Neuronal stem cell (in vitro differentiated cells): ENCODE data around the gene VWA5B1.

Source experiments
- DNase-seq: peaks from one replicate; pipeline ENCODE4 v3.0.0-alpha.2; 2013; ENCODE audit warnings: low spot score
- H2AFZ ChIP-seq: one replicate; pipeline ENCODE4 v1.6.1; 2013; ENCODE audit warnings: mild to moderate bottlenecking, low read length, inconsistent platforms
- H2AK5ac ChIP-seq: 2 replicates; pipeline ENCODE4 v1.6.1; 2013; ENCODE audit warnings: low read depth, mild to moderate bottlenecking, inconsistent platforms, low read length, moderate library complexity, mixed read lengths
- H2BK120ac ChIP-seq: 2 replicates; pipeline ENCODE4 v1.6.1; 2013; ENCODE audit warnings: low read depth, mild to moderate bottlenecking, inconsistent platforms, low read length, moderate library complexity, mixed read lengths
- H2BK12ac ChIP-seq: one replicate; pipeline ENCODE4 v1.6.1; 2013; ENCODE audit warnings: low read length, inconsistent platforms
- H2BK15ac ChIP-seq: 2 replicates; pipeline ENCODE4 v1.6.1; 2013; ENCODE audit warnings: mild to moderate bottlenecking, low read length, inconsistent platforms, mixed read lengths
- H2BK5ac ChIP-seq: one replicate; pipeline ENCODE4 v1.6.1; 2013; ENCODE audit warnings: inconsistent platforms, mild to moderate bottlenecking, low read length, moderate library complexity
- H3K14ac ChIP-seq: one replicate; pipeline ENCODE4 v1.6.1; 2013; ENCODE audit warnings: low read length, inconsistent platforms
- H3K18ac ChIP-seq: 2 replicates; pipeline ENCODE4 v1.6.1; 2013; ENCODE audit warnings: low read length, inconsistent platforms
- H3K23ac ChIP-seq: 2 replicates; pipeline ENCODE4 v1.6.1; 2013; ENCODE audit warnings: low read depth, mild to moderate bottlenecking, mixed read lengths, low read length, inconsistent platforms; ENCODE audit not compliant: poor library complexity
- H3K27ac ChIP-seq: replicated peaks from 3 replicates; pipeline ENCODE4 v1.5.1; 2013; ENCODE audit warnings: low read length, inconsistent platforms
- H3K27me3 ChIP-seq, 3 experiments: 2 replicates each; pipeline ENCODE4 v1.6.1; 2013; ENCODE audit warnings: low read length in 3 of 3, mild to moderate bottlenecking in 2 of 3, inconsistent platforms in 1 of 3, low read depth in 1 of 3, mixed read lengths in 1 of 3, moderate library complexity in 1 of 3; ENCODE audit not compliant: control insufficient read depth in 3 of 3, insufficient read depth in 3 of 3
- H3K36me3 ChIP-seq, 2 donors: replicated peaks in 1 of 2; 2 replicates each; pipeline ENCODE4 v1.6.1; 2013; ENCODE audit warnings: low read length in 2 of 2; ENCODE audit not compliant: control insufficient read depth in 2 of 2, insufficient read depth in 2 of 2
- H3K4ac ChIP-seq: 2 replicates; pipeline ENCODE4 v1.6.1; 2013; ENCODE audit warnings: inconsistent platforms, mild to moderate bottlenecking, low read length, moderate library complexity
- H3K4me1 ChIP-seq, 2 donors: 1 replicate in 1 of 2; 2 replicates in 1 of 2; pipeline ENCODE4 v1.6.1; 2013; ENCODE audit warnings: low read length in 2 of 2, low read depth in 1 of 2; ENCODE audit not compliant: control insufficient read depth in 2 of 2, insufficient read depth in 1 of 2
- H3K4me2 ChIP-seq: one replicate; pipeline ENCODE4 v1.6.1; 2013; ENCODE audit warnings: mild to moderate bottlenecking, low read length, inconsistent platforms; ENCODE audit not compliant: insufficient read depth, poor library complexity, severe bottlenecking
- H3K4me3 ChIP-seq, 2 donors: 2 replicates each; pipeline ENCODE4 v1.5.1; 2013; ENCODE audit warnings: low read length in 2 of 2, mild to moderate bottlenecking in 2 of 2, inconsistent platforms in 1 of 2, moderate library complexity in 1 of 2
- H3K79me1 ChIP-seq: one replicate; pipeline ENCODE4 v1.6.1; 2013; ENCODE audit warnings: low read depth, mild to moderate bottlenecking, inconsistent platforms, low read length, moderate library complexity
- H3K9ac ChIP-seq: one replicate; pipeline ENCODE4 v1.6.1; 2013; ENCODE audit warnings: mild to moderate bottlenecking, low read depth, low read length, inconsistent platforms; ENCODE audit not compliant: poor library complexity
- H3K9me3 ChIP-seq, 2 donors: replicated peaks in 1 of 2; 2 replicates each; pipeline versions ENCODE3 to v1.6.1; 2013; ENCODE audit warnings: low read length in 2 of 2, mild to moderate bottlenecking in 2 of 2, inconsistent platforms in 1 of 2, low read depth in 1 of 2, mixed read lengths in 1 of 2, moderate library complexity in 1 of 2; ENCODE audit not compliant: control insufficient read depth in 2 of 2, insufficient read depth in 1 of 2
- H4K8ac ChIP-seq: one replicate; pipeline ENCODE4 v1.6.1; 2013; ENCODE audit warnings: low read depth, mild to moderate bottlenecking, inconsistent platforms, low read length, moderate library complexity
- H4K91ac ChIP-seq: one replicate; pipeline ENCODE4 v1.6.1; 2013; ENCODE audit warnings: low read length, low read depth, mild to moderate bottlenecking, inconsistent platforms; ENCODE audit not compliant: poor library complexity
- WGBS, 2 donors: extraction: QIAGEN DNeasy Blood & Tissue Kit; methylation state at CpG; one replicate each; pipeline ENCODE4 v1.1.7; 2013; ENCODE audit warnings: missing lambda C conversion rate in 2 of 2, mixed read lengths in 1 of 2; ENCODE audit not compliant: insufficient read length in 2 of 2, insufficient replicate concordance in 1 of 2; ENCODE audit errors: extremely low coverage in 2 of 2; 5-methylcytosine and 5-hydroxymethylcytosine counted together

Gene VWA5B1

GRCh38 chr1:20250340-20250989 is 40.2 kb upstream of the VWA5B1 start:
- no peaks in the 10 kb centered on the region for H3K36me3 ChIP-seq
- no peak overlapping the region for H4K8ac ChIP-seq
- no peak overlapping the region for H2BK5ac ChIP-seq
- no peaks in the 10 kb centered on the region for H3K79me1 ChIP-seq
- H3K4me1 ChIP-seq, result peaks cover 0 to 2% of the 10 kb centered on the region in 2 donors
- no peak overlapping the region for H2BK120ac ChIP-seq
- H4K91ac ChIP-seq, result no peak overlapping the region
- no peak overlapping the region for H2AK5ac ChIP-seq
- peaks cover 0 to 3% of the 10 kb centered on the region in 2 donors for H3K9me3 ChIP-seq
- WGBS, 2 donors, result no CpG with 5 or more reads among the region's 7 CpGs
- H3K23ac ChIP-seq, result no peak overlapping the region
- H3K9ac ChIP-seq, result no peak overlapping the region
- no peak overlapping the region for H3K4me2 ChIP-seq
- no peak overlapping the region for H3K27ac ChIP-seq
- H2BK15ac ChIP-seq, result no peak overlapping the region
- no peak overlapping the region for H2AFZ ChIP-seq
- H2BK12ac ChIP-seq, result no peak overlapping the region
- H3K18ac ChIP-seq, result no peak overlapping the region
- no peak overlapping the region for H3K4ac ChIP-seq
- no peak for DNase-seq
- peaks cover 0 to 4% (median 0%) of the 10 kb centered on the region in 3 experiments for H3K27me3 ChIP-seq
- no peak overlapping the region for H3K4me3 ChIP-seq
- no peak overlapping the region for H3K14ac ChIP-seq

- no peak overlapping the region for H2AK5ac ChIP-seq
- no peak overlapping the region for H3K27ac ChIP-seq
- no peak overlapping the region for H3K23ac ChIP-seq
- H2BK12ac ChIP-seq, result no peak overlapping the region
- H4K91ac ChIP-seq, result no peak overlapping the region
- no peak overlapping the region for H3K4me3 ChIP-seq
- no peaks in the 10 kb centered on the region for H3K36me3 ChIP-seq
- peaks cover 0 to 4% of the 10 kb centered on the region in 2 donors for H3K4me1 ChIP-seq
- no peak overlapping the region for H3K14ac ChIP-seq
- H2AFZ ChIP-seq, result no peak overlapping the region
- H3K79me1 ChIP-seq, result no peaks in the 10 kb centered on the region
- no peaks in the 10 kb centered on the region for H3K9me3 ChIP-seq
- no peak overlapping the region for H2BK15ac ChIP-seq
- no peak overlapping the region for H3K4ac ChIP-seq
- H3K4me2 ChIP-seq, result no peak overlapping the region
- no peak overlapping the region for H4K8ac ChIP-seq
- no peaks in the 10 kb centered on the region for H3K27me3 ChIP-seq
- no CpG with 5 or more reads among the region's 1 CpG for WGBS, 2 donors
- no peak overlapping the region for H2BK5ac ChIP-seq
- no peak overlapping the region for H2BK120ac ChIP-seq
- H3K18ac ChIP-seq, result no peak overlapping the region
- no peak overlapping the region for H3K9ac ChIP-seq
- no peak for DNase-seq
Observed at GRCh38 chr1:20252587-20252986, 38.1 kb upstream of the VWA5B1 start.

GRCh38 chr1:20255666-20256065 is 35.0 kb upstream of the VWA5B1 start:
- no peak for DNase-seq
- H2BK120ac ChIP-seq, result no peak overlapping the region
- H3K9me3 ChIP-seq, result no peaks in the 10 kb centered on the region
- H3K9ac ChIP-seq, result no peak overlapping the region
- H3K4me1 ChIP-seq, result peaks cover 0 to 2% of the 10 kb centered on the region in 2 donors
- H3K4me3 ChIP-seq, result no peak overlapping the region
- H3K27me3 ChIP-seq, result no peaks in the 10 kb centered on the region
- no peak overlapping the region for H3K4me2 ChIP-seq
- H3K14ac ChIP-seq, result no peak overlapping the region
- H3K18ac ChIP-seq, result no peak overlapping the region
- H4K91ac ChIP-seq, result no peak overlapping the region
- no peak overlapping the region for H2BK15ac ChIP-seq
- H2AK5ac ChIP-seq, result no peak overlapping the region
- H3K23ac ChIP-seq, result no peak overlapping the region
- H2BK5ac ChIP-seq, result no peak overlapping the region
- no peak overlapping the region for H2BK12ac ChIP-seq
- no peak overlapping the region for H3K4ac ChIP-seq
- H3K79me1 ChIP-seq, result no peaks in the 10 kb centered on the region
- WGBS, 2 donors, result no CpG with 5 or more reads among the region's 7 CpGs
- H4K8ac ChIP-seq, result no peak overlapping the region
- H3K36me3 ChIP-seq, result no peaks in the 10 kb centered on the region
- no peak overlapping the region for H3K27ac ChIP-seq
- no peak overlapping the region for H2AFZ ChIP-seq

GRCh38 chr1:20259646-20260045 is 31.0 kb upstream of the VWA5B1 start:
- no peak overlapping the region for H3K14ac ChIP-seq
- no peak overlapping the region for H3K23ac ChIP-seq
- peaks cover 0 to 2% of the 10 kb centered on the region in 2 donors for H3K4me1 ChIP-seq
- DNase-seq, result no peak
- no peaks in the 10 kb centered on the region for H3K79me1 ChIP-seq
- no peak overlapping the region for H2BK5ac ChIP-seq
- H3K27ac ChIP-seq, result no peak overlapping the region
- no peaks in the 10 kb centered on the region for H3K9me3 ChIP-seq
- no peak overlapping the region for H3K9ac ChIP-seq
- no peak overlapping the region for H3K4me2 ChIP-seq
- H2BK120ac ChIP-seq, result no peak overlapping the region
- H3K18ac ChIP-seq, result no peak overlapping the region
- no peak overlapping the region for H3K4me3 ChIP-seq
- H2BK12ac ChIP-seq, result no peak overlapping the region
- no peak overlapping the region for H2AK5ac ChIP-seq
- no peak overlapping the region for H3K4ac ChIP-seq
- no peaks in the 10 kb centered on the region for H3K36me3 ChIP-seq
- no CpG with 5 or more reads among the region's 3 CpGs for WGBS, 2 donors
- no peak overlapping the region for H4K8ac ChIP-seq
- no peak overlapping the region for H4K91ac ChIP-seq
- H2BK15ac ChIP-seq, result no peak overlapping the region
- H2AFZ ChIP-seq, result no peak overlapping the region
- H3K27me3 ChIP-seq, result no peaks in the 10 kb centered on the region
